NAMALWA (cell line): ENCODE results near the gene MYO10.
"Not testable (repeated sequence)": the region's sequence is repeated elsewhere in the genome, so short reads cannot be mapped to it uniquely, and the experiment has no call there.

Source experiments
- DNase-seq: peaks from one replicate; pipeline ENCODE4 v3.0.0-alpha.2; 2015; ENCODE audit warnings: low spot score

Gene MYO10

GRCh38 chr5:16936150-16936988 is at the start of gene MYO10:
Gene MYO10 (minus strand): TSS chr5:16936288. CDS start chr5:16935808, 480 bp downstream.
- DNase-seq, result no peak

GRCh38 chr5:16985304-16985703 is 49.2 kb upstream of the MYO10 start:
- DNase-seq, result not testable (repeated sequence)

- DNase-seq, result no peak
Measured at GRCh38 chr5:16983972-16984371, 47.9 kb upstream of the MYO10 start.

GRCh38 chr5:16983022-16983639 is 47.0 kb upstream of the MYO10 start:
- DNase-seq, result no peak

GRCh38 chr5:16981700-16982099 is 45.6 kb upstream of the MYO10 start:
- no peak for DNase-seq

GRCh38 chr5:16980983-16981382 is 44.9 kb upstream of the MYO10 start:
- no peak for DNase-seq

- no peak for DNase-seq
Measured at GRCh38 chr5:16978296-16978695, 42.2 kb upstream of the MYO10 start.

GRCh38 chr5:16976625-16977008 is 40.5 kb upstream of the MYO10 start:
- no peak for DNase-seq

- DNase-seq, result no peak
Measured at GRCh38 chr5:16975950-16976624, 40.0 kb upstream of the MYO10 start.

- DNase-seq, result no peak
Measured at GRCh38 chr5:16974981-16975380, 38.9 kb upstream of the MYO10 start.

- no peak for DNase-seq
Measured at GRCh38 chr5:16970826-16971225, 34.7 kb upstream of the MYO10 start.

GRCh38 chr5:16970260-16970659 is 34.2 kb upstream of the MYO10 start:
- DNase-seq, result no peak

GRCh38 chr5:16965581-16965980 is 29.5 kb upstream of the MYO10 start:
- DNase-seq, result no peak

- no peak for DNase-seq
Measured at GRCh38 chr5:16963821-16964220, 27.7 kb upstream of the MYO10 start.

GRCh38 chr5:16961131-16961530 is 25.0 kb upstream of the MYO10 start:
- DNase-seq, result no peak

GRCh38 chr5:16957304-16958196 is 21.5 kb upstream of the MYO10 start:
- no peak for DNase-seq

GRCh38 chr5:16953729-16954128 is 17.6 kb upstream of the MYO10 start:
- no peak for DNase-seq

- DNase-seq, result no peak
Measured at GRCh38 chr5:16952968-16953671, 17.0 kb upstream of the MYO10 start.

GRCh38 chr5:16946725-16947124 is 10.6 kb upstream of the MYO10 start:
- no peak for DNase-seq

GRCh38 chr5:16944816-16945562 is 8.9 kb upstream of the MYO10 start:
- no peak for DNase-seq
